Measurements from ENCODE around the gene ZNF853. TPM values are rescaled to one million over a fixed set of nuclear protein-coding genes. Genes with fewer than 3 reads are reported as not detected.
A peak's percentile ranks its signal among the peaks of the same experiment; 100 is the strongest.

The ZNF853 gene
- total and polyA plus RNA-seq, 5 donors = 8.2 to 20.6 (median 15.7) TPM

GRCh38 chr7:6637544-6638229 lies 22.3 kb downstream of the ZNF853 start:
- no peaks in the 10 kb centered on the region for H3K27me3 ChIP-seq (ENCODE audit: control insufficient read depth, insufficient read depth)
- H3K9me3 ChIP-seq (ENCODE audit: control insufficient read depth, low read length) = no peaks in the 10 kb centered on the region
- WGBS = 2% methylated on average over 60 of the region's 60 CpGs
- ATAC-seq (peak; percentile 16 to 33), DNase-seq (peak in 1 of 3 donors; percentile 43)
- intact Hi-C loops (cut with DNase I) = no loop called here
- no peak overlapping the region for H3K27ac ChIP-seq (ENCODE audit: low read length)
- no peaks in the 10 kb centered on the region for H3K4me1 ChIP-seq (ENCODE audit: control insufficient read depth, insufficient read depth, low read length)
- peak overlapping the region; percentile 97 for H3K4me3 ChIP-seq (ENCODE audit: low read length)

- H3K4me3 ChIP-seq (ENCODE audit: low read length) = no peak overlapping the region
- 70% methylated on average over 4 of the region's 4 CpGs for WGBS
- intact Hi-C loops (cut with DNase I) = no loop called here
- H3K27me3 ChIP-seq (ENCODE audit: control insufficient read depth, insufficient read depth) = no peaks in the 10 kb centered on the region
- H3K27ac ChIP-seq (ENCODE audit: low read length) = no peak overlapping the region
- ATAC-seq = no peak
- no peaks in the 10 kb centered on the region for H3K9me3 ChIP-seq (ENCODE audit: control insufficient read depth, low read length)
- H3K4me1 ChIP-seq (ENCODE audit: control insufficient read depth, insufficient read depth, low read length) = no peaks in the 10 kb centered on the region
- no peak for DNase-seq
Measured at GRCh38 chr7:6639032-6639431, 23.6 kb downstream of the ZNF853 start.

- Histone ChIP-seq H3K9me3 (ENCODE audit: control insufficient read depth, low read length) (no peaks in the 10 kb centered on the region), H3K4me3 (ENCODE audit: low read length) (no peak overlapping the region), H3K27ac (ENCODE audit: low read length) (no peak overlapping the region), H3K27me3 (ENCODE audit: control insufficient read depth, insufficient read depth) (no peaks in the 10 kb centered on the region), H3K4me1 (ENCODE audit: control insufficient read depth, insufficient read depth, low read length) (no peaks in the 10 kb centered on the region)
- intact Hi-C loops (cut with DNase I) = no loop called here
- DNase-seq (no peak), ATAC-seq (no peak)
- 90% methylated on average over 11 of the region's 11 CpGs for WGBS
Measured at GRCh38 chr7:6639627-6640026, 24.2 kb downstream of the ZNF853 start.

DNA sequence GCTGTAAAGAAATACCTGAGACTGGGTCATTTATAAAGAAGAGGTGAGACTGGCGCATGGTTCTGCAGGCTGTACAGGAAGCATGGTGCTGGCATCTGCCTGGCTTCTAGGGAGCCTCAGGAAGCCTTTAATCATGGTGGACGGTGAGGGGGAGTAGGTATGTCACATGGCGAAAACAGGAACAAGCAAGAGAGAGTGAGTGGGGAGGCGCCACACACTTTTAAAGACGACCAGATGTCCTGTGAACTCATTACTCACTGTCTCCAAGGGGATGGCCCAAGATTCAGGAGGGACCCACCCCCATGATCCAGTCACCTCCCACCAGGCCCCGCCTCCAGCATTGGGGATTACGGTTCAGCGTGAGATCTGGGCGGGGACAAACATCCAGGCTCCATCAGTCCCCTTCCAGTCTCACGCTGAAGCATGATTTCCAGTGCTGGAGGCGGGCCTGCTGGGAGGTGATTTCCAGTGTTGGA lies 24.9 kb downstream of the ZNF853 start:
- Histone ChIP-seq H3K27me3 (ENCODE audit: control insufficient read depth, insufficient read depth) (no peaks in the 10 kb centered on the region), H3K4me1 (ENCODE audit: control insufficient read depth, insufficient read depth, low read length) (no peaks in the 10 kb centered on the region), H3K9me3 (ENCODE audit: control insufficient read depth, low read length) (no peaks in the 10 kb centered on the region), H3K27ac (ENCODE audit: low read length) (no peak overlapping the region), H3K4me3 (ENCODE audit: low read length) (no peak overlapping the region)
- ATAC-seq = peak; percentile 9 to 70
- peak; percentile 69 to 80 (median 74) for DNase-seq
- 62% methylated on average over 11 of the region's 11 CpGs for WGBS
- intact Hi-C loops (cut with DNase I) = no loop called here

- DNase-seq (no peak), ATAC-seq (no peak)
- no peaks in the 10 kb centered on the region for H3K9me3 ChIP-seq (ENCODE audit: control insufficient read depth, low read length)
- 90% methylated on average over 15 of the region's 15 CpGs for WGBS
- H3K4me3 ChIP-seq (ENCODE audit: low read length) = no peak overlapping the region
- H3K27me3 ChIP-seq (ENCODE audit: control insufficient read depth, insufficient read depth) = no peaks in the 10 kb centered on the region
- H3K27ac ChIP-seq (ENCODE audit: low read length) = no peak overlapping the region
- intact Hi-C loops (cut with DNase I) = no loop called here
- H3K4me1 ChIP-seq (ENCODE audit: control insufficient read depth, insufficient read depth, low read length) = no peaks in the 10 kb centered on the region
Measured at GRCh38 chr7:6641305-6642035, 26.1 kb downstream of the ZNF853 start.

GRCh38 chr7:6642239-6642839 lies 26.9 kb downstream of the ZNF853 start:
- H3K4me1 ChIP-seq (ENCODE audit: control insufficient read depth, insufficient read depth, low read length) = no peaks in the 10 kb centered on the region
- intact Hi-C loops (cut with DNase I) = no loop called here
- H3K27ac ChIP-seq (ENCODE audit: low read length) = no peak overlapping the region
- H3K27me3 ChIP-seq (ENCODE audit: control insufficient read depth, insufficient read depth) = no peaks in the 10 kb centered on the region
- 92% methylated on average over 24 of the region's 24 CpGs for WGBS
- DNase-seq (no peak), ATAC-seq (no peak)
- H3K9me3 ChIP-seq (ENCODE audit: control insufficient read depth, low read length) = no peaks in the 10 kb centered on the region
- no peak overlapping the region for H3K4me3 ChIP-seq (ENCODE audit: low read length)

GRCh38 chr7:6642861-6643640 lies 27.6 kb downstream of the ZNF853 start:
- Histone ChIP-seq H3K27ac (ENCODE audit: low read length) (no peak overlapping the region), H3K9me3 (ENCODE audit: control insufficient read depth, low read length) (no peaks in the 10 kb centered on the region), H3K4me1 (ENCODE audit: control insufficient read depth, insufficient read depth, low read length) (no peaks in the 10 kb centered on the region), H3K27me3 (ENCODE audit: control insufficient read depth, insufficient read depth) (no peaks in the 10 kb centered on the region), H3K4me3 (ENCODE audit: low read length) (no peak overlapping the region)
- DNase-seq (no peak), ATAC-seq (peak in 1 of 2 donors; percentile 34)
- WGBS = 84% methylated on average over 22 of the region's 22 CpGs
- intact Hi-C loops (cut with DNase I) = no loop called here

DNA sequence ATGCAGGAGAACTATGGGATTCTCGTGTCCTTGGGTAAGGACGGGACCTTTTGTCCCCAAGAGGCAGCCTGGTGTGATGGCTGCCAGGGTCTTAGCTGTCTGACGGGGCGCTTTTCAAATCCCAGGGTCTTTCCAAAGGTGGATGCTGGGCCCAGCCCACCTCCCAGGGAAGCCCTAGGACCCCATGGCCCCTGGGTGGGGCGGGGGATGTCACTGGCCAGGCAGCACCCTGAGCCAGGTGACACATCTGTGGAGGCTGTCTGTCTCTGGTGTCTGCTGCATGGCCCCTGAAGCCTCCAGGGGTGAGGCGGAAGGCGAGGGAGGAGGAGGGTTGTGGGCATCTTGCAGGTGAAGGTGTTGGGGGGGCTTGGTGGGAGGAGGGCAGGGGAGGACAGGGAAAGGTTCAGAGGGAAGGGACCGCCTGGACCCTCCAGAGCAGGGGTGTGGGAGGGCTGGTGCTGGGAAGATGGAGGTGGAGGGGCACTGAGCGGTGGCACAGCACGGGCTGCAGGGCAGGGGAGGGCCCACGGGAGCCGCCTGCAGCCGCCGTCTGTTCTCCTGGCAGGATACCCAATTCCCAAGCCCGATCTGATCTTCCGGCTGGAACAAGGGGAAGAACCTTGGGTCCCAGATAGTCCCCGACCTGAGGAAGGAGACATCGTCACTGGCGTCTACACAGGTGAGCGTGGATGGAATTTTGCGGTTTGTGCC lies 28.7 kb downstream of the ZNF853 start:
- intact Hi-C loops (cut with DNase I) = no loop called here
- no peaks in the 10 kb centered on the region for H3K4me1 ChIP-seq (ENCODE audit: control insufficient read depth, insufficient read depth, low read length)
- no peak overlapping the region for H3K4me3 ChIP-seq (ENCODE audit: low read length)
- WGBS = 93% methylated on average over 21 of the region's 21 CpGs
- DNase-seq = no peak
- no peak for ATAC-seq
- no peaks in the 10 kb centered on the region for H3K27me3 ChIP-seq (ENCODE audit: control insufficient read depth, insufficient read depth)
- no peaks in the 10 kb centered on the region for H3K9me3 ChIP-seq (ENCODE audit: control insufficient read depth, low read length)
- H3K27ac ChIP-seq (ENCODE audit: low read length) = no peak overlapping the region

DNA sequence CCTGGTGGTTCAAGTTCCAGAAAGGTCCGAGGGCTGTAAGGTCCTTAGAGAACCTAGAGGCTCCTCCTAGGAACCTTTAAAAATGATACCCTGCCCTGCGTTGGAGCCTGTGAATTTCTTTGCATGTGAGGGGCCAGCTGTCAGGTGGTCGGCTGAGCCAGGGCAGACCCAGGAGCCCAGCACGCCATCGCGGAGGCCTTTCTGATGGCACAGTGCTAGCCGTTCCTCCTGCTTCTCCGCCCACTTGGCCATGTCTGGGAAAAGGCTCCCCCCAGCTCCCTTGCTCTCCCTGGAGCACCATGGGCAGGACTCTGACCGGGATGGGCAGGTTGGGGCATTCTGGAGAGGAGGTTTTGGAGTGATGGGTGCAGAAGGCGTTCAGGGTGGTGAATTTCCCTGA lies 29.3 kb downstream of the ZNF853 start:
- DNase-seq (no peak), ATAC-seq (no peak)
- Histone ChIP-seq H3K4me3 (ENCODE audit: low read length) (no peak overlapping the region), H3K27me3 (ENCODE audit: control insufficient read depth, insufficient read depth) (no peaks in the 10 kb centered on the region), H3K27ac (ENCODE audit: low read length) (no peak overlapping the region), H3K4me1 (ENCODE audit: control insufficient read depth, insufficient read depth, low read length) (no peaks in the 10 kb centered on the region), H3K9me3 (ENCODE audit: control insufficient read depth, low read length) (no peaks in the 10 kb centered on the region)
- intact Hi-C loops (cut with DNase I) = no loop called here
- WGBS = 97% methylated on average over 10 of the region's 10 CpGs

DNA sequence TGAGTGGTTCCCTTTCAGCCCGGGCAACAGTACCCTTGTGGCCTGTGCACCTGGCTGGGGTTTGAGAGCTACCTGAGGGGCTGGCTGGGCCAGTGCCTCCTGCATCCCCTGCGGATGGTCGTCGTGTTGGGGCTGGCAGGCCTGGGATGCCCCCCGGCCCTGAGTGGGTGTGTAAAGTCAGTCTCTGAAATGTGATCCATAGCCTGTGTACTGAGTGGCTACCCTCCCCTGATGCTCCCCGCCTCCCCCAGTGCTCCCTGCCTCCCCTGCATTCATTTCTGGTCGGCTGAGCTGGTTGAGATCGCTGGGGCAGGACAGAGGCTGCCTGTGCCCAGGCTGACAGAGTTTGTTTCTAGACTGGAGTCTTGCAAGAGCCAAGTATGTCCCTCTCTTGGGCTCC lies 31.1 kb downstream of the ZNF853 start:
- intact Hi-C loops (cut with DNase I) = no loop called here
- H3K4me1 ChIP-seq (ENCODE audit: control insufficient read depth, insufficient read depth, low read length) = no peaks in the 10 kb centered on the region
- no peaks in the 10 kb centered on the region for H3K27me3 ChIP-seq (ENCODE audit: control insufficient read depth, insufficient read depth)
- no peak overlapping the region for H3K4me3 ChIP-seq (ENCODE audit: low read length)
- DNase-seq (no peak), ATAC-seq (no peak)
- 82% methylated on average over 8 of the region's 8 CpGs for WGBS
- H3K9me3 ChIP-seq (ENCODE audit: control insufficient read depth, low read length) = no peaks in the 10 kb centered on the region
- no peak overlapping the region for H3K27ac ChIP-seq (ENCODE audit: low read length)

Data from right cardiac atrium (tissue), 5 donors.